GM19238 (cell line): ENCODE data around the gene PPP3CA.

Experiments
- DNase-seq: peaks from one replicate; pipeline ENCODE4 v3.0.0; 2011; ENCODE audit warnings: low spot score; ENCODE audit not compliant: insufficient read length

The PPP3CA gene

DNA sequence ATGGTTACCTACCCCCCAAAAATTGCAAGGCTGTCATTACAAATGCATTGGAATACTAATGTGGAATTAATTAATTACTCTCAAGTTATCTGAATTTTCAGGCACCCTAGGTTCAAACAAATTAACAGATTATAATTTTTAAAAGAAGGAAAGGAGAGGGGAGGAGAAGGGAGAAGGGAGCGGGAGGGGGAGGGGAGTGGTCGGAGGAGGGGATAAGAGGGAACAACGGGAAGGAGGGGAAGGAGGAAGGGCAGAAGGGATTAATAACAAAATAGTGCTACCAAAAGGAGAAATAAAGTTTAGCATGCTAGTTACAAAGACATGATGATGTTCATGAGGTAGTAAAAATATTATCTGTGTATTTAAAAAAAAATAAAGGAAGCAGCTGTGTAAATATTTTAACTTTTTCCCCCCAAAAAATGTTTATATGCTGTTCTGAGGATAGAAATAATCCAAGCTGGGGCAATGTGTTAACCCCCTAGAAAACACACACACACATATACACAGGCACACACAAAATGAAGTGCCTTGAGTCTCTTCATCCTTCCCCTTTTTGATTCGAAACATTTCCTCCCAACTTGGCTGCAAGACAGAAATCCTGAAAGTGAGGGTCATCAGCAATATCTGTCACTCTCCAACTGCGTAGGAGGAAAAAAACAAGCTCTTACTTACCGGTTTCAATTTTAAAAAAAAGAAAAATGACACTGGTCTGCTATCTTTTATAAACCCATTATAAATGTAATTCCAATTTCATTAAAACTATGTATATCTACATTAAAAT is 58.8 kb downstream of the PPP3CA start:
- DNase-seq, result no peak

DNA sequence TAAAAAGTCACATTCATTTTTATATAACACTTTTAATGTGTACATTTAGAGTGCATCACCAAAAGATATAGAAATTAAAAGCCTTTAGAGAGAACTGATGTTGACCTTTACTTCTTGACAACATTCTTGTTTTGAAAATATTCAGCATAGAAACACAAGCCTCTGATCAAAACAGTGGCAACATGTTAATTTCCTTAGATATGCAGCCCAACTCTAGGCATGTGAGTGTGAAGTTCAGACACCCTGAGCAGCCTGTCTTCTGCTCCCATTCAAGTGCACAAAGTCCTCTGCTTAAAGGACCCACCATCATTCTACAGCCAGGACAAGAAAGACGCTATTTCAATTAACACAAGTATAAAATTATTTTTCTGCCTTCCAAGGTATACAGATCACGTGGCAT is 60.0 kb downstream of the PPP3CA start:
- no peak for DNase-seq

DNA sequence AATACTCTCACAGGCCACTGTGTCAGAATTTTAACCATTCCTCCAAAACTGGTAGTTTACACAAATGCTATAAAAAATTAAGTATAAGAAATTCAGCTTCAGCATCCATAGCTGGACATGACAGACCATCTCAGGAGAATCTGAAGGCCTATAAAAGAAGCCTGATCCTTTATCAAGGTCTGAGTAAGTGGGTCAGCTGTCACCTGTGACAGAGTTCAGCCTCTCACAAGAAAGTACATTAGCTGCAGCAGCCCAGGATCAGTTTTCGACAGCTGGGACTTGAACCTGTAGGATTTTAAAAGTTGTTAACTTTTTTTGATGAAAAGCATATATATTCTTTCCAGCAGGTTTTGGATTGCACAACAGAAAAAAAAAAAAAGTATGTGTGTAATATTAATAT is 60.7 kb downstream of the PPP3CA start:
- DNase-seq, result no peak

DNA sequence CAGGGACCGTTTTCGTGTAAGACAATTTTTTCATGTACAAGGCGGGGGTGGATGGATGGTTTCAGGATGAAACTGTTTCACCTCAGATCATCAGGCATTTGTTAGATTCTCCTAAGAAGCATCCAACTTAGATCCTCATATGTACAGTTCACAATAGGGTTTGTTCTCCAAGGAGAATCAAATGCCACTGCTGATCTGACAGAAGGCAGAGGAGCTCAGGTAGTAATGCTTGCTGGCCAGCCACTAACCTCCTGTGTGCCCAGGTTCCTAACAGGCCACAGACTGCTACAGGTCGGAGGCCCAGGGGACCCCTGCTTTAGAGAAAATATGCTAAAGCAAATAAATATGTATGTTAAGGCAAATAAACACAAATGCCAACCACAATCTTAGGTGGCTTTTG is 61.3 kb downstream of the PPP3CA start:
- DNase-seq, result no peak

DNA sequence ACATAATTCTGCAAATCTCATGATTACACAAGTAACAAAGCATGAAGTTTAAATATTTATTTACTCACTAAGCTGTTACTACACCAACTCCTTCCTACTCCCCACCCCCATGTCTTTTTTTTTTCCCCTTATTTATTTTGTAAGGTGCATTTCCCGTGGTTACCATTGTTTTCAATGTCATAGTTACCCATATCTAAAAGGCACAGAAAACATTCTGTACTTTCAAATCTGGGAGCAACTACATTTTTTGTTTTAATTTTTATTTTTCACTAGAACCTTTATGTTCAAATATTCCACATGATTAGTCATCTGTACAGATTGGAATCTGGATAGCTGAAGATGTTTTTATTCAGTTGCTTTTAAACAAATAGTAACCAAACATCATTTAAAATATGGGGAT is 62.8 kb downstream of the PPP3CA start:
- no peak for DNase-seq

DNA sequence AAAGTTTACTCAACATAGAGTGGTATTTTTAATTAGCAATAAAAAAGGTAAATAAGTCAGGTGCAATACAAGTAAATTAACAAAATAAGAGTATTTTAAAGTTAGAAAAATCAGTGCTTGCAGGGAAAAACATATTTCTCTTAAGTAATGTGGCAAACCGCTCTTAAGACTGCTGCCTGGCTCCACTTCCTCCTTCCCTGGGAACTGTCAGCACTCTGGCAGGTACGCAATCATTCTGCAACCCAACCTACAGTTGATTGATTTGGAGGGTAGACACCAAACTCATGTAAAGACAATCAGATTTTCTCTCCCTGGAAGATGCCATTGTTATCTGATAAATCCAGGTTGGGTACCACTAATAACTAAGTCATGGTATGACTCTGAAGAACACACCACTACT is 63.9 kb downstream of the PPP3CA start:
- DNase-seq, result no peak

DNA sequence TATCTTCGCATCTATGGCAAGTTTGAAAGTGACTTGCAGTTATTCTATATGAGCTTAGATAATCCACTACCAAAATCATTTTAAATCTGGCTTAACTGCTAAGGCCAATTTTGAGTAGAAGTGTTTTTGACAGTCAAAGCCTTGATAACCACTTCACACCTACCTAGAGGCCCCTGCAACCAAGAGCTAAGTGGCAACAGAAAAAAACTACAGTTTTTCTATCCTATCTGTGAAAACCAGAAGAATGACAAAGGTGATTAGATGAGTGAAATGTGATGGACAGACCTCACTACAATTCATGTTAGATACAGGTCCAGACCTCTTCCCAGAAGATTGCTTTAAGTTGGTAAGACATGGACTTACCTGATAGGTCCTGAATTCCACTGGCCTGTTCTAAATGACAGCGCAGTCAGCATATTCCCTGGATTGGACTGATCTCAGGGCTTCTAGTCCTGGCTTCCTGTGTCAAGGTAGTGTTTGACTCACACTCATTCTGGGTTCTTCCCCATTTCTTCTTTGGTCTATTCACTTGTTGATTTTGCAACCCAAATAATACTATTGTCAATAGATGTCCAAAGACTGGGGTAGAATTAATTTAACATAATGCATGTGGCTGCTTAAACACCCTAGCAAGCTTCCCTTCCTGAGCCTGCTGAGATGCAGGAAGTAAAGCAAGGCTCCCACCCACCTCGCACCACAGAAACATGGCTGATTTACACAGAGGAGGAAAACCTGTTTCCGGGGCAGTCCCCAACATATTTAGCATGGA is 65.1 kb downstream of the PPP3CA start:
- no peak for DNase-seq

DNA sequence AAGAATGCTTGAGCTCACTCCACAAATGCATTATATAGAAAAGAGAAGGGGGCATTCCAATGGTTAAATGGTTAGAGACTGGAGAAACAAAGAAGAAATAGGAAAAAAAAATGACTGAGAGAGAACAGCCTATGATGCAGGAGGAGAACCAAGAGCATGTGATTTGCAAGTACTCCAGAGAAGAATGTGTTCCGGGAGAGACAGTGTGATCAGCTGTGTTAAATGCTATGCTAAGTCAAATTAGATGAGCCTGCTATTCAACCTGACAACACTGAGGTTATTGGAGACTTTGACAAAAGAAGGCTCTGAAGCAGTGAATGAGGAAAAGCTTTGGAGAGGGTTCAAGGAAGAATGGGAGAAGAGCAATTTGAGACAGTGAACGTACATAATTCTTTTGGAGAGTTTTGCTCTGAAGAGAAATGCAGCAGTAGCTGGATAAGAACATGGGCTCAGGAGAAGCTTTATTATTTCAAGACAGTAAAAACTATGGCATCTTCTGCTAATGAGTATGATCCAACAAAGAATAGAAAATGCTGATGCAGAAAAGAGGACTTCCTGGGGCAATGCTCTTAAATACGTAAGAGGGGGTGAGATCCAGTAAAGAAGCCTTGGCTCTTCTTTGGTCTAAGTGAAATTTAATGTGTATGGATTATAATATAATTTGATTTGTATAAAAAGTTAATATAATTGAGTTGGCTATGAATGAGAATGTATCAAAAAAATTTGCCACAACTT is 66.3 kb downstream of the PPP3CA start:
- no peak for DNase-seq

DNA sequence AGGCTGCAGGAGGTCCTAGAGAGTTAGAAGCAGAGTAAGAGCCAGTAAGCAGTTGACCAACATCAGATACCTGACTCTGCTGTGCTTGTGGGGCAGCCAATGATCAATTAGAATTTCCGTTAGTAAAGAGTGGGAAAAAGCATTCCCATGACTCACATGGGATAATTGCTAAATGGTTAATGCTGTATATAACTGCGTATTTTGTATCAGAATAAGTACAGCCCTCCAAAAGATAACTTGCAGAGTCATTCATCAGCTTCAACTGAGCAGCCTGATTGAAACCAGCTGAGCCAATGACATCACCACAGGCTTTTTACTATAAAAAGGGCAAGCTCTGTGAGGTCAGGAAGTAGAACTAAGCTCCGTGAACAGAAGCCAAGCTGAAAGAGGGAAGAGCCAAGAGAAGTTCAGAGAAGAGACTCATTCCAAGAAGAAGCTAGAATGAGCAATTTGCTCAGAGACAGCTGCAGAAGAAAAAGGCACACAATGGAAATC is 67.9 kb downstream of the PPP3CA start:
- DNase-seq, result no peak

DNA sequence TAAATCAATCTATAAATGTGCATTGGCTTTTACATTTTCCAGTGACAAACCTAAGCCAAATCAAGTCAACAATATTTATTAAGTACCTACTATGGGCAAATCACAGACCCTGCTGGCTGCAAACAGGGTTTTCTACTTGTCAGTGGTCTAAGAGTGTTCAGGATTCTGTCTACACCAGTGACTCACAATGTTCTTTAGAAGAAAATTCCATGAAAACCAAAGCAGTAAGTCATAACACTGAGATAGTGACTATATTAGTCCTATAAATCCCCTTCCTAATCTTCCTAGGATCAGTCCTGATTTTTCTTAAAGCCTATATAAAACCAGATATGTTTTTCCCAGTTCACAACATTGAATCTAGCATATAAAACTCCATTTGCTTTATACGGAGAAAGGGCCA is 69.7 kb downstream of the PPP3CA start:
- DNase-seq, result no peak

DNA sequence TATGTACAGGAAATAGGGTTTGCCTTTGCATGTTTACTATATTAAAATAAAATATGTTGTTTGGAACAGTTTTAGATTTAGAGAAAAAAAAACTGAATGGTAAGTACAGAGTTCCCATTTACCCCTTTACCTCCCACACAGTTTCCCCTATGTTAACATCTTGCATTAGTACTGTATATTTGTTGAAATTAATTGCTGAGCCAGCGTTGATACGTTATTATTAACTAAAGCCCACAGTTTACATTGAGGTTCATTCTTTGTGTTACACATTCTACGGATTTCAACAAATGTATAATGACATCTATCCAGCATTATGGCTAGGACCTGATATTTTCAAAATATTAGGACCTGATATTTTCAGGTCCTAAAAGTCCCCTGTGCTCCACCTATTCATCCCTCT is 70.7 kb downstream of the PPP3CA start:
- DNase-seq, result no peak

DNA sequence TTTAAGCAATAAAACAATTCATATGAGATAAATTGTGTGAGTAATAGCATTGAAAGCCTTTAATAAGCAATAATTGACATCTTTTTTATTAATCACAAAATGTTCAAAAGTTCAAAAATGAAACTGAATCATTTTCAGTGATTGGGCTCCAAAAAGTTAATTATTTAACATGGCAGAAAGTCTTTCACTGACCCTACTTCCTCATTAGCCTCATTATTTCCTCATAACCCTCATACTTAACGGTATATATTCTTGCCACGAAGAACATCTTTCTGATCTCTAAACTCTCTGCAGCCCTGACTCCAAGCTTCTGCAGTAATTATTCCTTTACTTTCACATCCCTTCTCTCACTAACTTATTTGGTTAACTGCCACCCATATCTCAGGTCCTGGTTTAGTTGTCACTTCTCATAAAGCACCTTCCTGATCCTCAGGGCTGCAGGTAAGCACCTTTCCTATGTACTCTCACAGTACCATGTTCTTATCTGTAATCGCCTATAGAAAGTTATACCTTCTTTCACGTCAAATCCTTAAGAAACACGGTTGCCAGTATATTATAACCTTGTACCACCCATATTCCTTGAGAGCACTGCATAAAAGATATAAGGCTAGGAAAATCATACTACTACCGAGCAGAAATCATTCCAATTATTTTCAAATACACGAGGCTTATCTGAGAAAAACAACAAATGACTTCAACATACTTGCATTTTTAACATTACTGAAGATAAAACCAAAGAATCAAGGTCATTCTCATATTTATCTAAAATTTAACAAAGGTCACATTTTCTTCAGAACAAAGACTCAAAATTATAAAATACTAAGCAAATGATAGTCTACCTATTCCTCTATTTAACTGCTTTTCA is 72.2 kb downstream of the PPP3CA start:
- no peak for DNase-seq

DNA sequence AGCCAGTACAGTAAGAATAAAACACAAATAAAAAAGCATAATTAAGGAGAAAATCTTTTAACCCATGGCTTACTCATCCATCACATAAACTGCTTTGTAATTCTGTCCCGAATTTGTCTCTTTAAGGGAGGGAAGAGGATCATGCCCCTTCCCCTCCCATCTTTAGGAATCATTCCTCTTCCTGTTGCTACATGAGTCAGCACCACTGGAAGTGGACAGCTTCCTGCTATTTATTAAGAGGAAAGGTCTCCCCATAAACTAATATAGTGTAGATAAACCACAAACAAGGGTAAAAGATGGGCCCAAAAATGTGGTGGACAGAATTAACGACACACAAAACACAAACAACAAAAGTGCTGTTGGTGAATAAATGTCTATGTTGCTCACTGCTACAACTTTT is 75.8 kb downstream of the PPP3CA start:
- DNase-seq, result no peak

DNA sequence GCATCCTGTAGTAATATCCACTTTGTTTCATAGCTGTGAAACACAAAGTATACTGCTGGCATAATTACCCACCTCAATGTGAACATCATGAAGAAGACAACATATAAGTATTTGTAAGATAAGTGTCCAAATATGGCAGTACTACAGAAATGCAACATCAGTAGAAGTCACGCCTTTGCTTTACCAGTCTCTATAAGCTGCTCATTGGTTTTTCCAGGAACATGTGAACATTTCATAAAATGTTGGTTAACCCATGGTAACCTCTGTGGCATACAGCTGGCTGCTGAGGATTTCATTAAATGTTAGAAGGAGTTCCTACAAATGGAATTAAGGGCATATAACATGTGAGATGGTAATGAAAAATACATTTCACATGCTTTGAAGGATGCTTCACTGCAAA is 77.6 kb downstream of the PPP3CA start:
- no peak for DNase-seq

DNA sequence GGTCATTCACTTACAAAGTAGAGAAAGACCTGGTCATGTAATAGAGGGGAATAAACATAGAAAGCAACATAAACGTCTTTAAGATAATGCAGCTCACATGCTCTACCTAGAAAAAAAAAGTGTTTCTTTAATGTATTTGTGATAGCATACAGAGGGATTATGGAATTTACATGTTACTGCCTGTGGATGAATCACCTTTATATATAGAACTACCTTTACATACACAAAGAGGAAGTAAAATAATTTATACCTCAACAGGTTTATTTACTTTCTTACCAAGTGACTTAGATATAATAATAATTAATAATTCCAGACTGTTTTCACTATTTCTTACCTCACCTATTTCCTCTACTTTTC is 81.5 kb downstream of the PPP3CA start:
- no peak for DNase-seq

DNA sequence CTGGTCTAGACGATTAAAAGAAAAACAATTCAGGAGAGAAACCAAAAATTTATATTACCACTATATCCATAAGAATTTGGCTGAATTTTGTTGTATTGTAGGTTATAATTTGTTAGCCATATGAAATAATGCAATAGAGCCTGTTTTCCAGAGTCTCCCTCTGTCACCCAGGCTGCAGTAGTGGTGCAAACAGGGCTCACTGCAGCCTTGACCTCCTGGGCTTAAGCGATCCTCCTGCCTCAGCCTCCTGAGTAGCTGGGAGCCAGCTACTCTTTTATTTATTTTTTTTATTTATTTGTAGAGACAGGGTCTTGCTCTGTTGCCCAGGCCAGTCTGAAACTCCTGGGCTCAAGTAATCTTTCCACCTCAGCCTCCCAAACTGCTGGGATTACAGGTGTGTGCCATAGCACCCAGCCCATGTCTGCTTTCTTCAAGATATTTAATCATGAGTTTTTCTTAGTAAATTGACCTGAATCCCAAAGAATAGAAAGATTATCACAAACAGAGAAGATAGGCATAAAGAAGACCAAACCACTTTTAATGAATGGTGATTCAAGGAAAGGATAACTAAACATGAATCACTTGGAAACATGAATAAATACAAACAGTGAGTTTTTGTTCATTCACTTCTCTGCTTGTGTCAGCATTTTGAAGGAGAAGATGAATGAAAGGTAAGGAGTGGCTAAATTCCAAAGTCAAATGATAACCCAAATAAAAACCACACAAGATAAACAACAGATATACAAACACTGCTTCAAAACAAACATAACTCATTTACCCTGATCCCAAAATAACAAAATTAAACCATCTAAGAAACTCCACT is 82.1 kb downstream of the PPP3CA start:
- no peak for DNase-seq

DNA sequence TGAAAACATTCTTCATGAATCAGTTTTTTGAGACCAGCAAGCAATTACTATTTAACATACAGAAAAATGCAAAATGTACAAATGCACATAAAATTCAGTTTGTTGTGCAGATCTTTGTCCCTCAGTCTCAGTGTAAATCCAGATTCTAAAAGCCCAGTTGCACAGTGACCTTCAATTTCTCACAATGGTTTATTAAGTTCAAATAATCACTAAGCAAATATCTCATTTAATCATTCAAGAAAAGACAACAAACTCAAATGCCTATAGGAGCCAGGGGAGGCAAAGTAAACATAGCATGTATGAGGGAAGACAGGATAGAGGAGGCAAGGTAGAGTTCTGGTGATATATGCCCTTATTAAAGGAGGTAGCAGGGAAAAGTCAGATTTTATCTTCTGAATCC is 82.8 kb downstream of the PPP3CA start:
- no peak for DNase-seq

DNA sequence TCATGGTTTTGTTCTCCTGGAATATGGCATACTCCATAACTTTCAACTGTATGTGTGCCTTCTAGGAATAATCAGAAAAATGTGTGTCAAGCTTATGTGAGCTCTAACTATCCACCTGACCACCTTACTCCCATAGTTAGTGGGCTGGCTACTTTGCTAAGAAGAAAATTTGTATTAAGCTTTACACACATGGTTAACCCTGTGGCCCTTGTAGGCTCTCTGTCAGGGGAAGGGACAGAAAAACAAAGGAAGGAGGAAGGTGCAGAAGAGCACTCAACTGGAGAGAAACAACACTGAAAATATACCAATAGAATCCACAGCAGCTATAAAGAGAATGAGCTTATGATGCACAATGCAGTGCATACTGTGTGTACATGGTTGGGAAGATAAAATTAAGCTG is 84.6 kb downstream of the PPP3CA start:
- no peak for DNase-seq

DNA sequence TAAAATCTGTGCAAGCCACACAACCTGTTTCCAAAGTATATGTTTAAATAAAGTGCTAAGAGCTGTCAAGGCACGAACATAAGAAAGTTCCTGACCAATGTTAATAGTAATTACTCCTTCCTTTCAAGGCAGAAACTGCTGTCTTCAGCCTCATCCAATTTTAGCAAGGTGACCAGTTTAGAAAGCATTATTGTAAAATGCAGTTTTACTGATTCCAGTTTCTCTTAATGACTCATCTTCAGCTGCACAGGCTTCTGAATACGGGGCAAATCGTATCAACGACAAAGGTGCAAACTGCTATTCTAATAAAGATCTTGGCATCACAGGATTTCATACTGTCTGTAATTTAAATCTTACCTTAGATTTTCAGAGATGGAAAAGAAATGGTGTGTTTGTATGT is 87.5 kb downstream of the PPP3CA start:
- DNase-seq, result no peak

DNA sequence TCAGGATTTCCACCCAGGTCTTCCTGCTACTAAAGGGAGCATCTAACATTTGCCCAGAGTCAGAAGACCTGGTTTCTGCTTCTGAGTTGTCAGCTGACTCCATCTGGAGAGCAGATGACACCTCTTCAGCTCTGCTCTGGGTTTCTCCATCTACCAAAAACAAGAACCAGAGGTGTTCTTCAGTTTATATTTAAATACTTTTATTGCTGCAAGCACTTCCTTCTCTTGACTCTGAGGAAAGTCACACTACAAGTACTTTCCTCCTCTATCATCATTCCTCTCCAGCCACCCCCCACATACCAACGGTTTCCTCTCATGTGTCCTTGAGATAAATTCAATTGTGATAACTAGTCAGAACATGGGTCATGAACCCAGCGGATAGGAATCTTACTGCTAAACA is 88.4 kb downstream of the PPP3CA start:
- DNase-seq, result no peak
